HG02943 (cell line): Measurements from ENCODE around the gene B3GALT4.

Source experiments
- ATAC-seq: cut with Tn5 transposase; IDR thresholded peaks from one replicate; pipeline ENCODE4 v1.9.1; 2021; ENCODE audit warnings: mild to moderate bottlenecking, low read depth, moderate library complexity; ENCODE audit not compliant: unreplicated experiment

B3GALT4 gene

GRCh38 chr6:33313105-33313708 is 36.3 kb downstream of the B3GALT4 start:
- no peak for ATAC-seq

GRCh38 chr6:33313709-33314514 is 37.0 kb downstream of the B3GALT4 start, which contains the start of gene TAPBP:
Gene TAPBP, minus strand, starts transcription at chr6:33314078. Its CDS starts 37 bp downstream, at chr6:33314041.
- ATAC-seq: no peak

GRCh38 chr6:33314515-33314942 is 37.6 kb downstream of the B3GALT4 start:
- ATAC-seq: no peak

GRCh38 chr6:33314943-33315792 is 38.2 kb downstream of the B3GALT4 start:
- ATAC-seq: no peak

- no peak for ATAC-seq
Measured at GRCh38 chr6:33315793-33316602, 39.1 kb downstream of the B3GALT4 start.

- no peak for ATAC-seq
Measured at GRCh38 chr6:33316603-33317418, 39.9 kb downstream of the B3GALT4 start.

GRCh38 chr6:33317419-33317668 is 40.4 kb downstream of the B3GALT4 start:
- ATAC-seq: no peak

GRCh38 chr6:33317669-33318425 is 40.9 kb downstream of the B3GALT4 start, which contains the start of gene ZBTB22:
Gene ZBTB22, minus strand, starts transcription at chr6:33317744. Its CDS starts 828 bp downstream, at chr6:33316916.
- peak; percentile 45 for ATAC-seq

- no peak for ATAC-seq
Measured at GRCh38 chr6:33318426-33319073, 41.6 kb downstream of the B3GALT4 start.

GRCh38 chr6:33319939-33320314 is 43.0 kb downstream of the B3GALT4 start:
- ATAC-seq: no peak

- ATAC-seq: no peak
Measured at GRCh38 chr6:33320315-33321181, 43.6 kb downstream of the B3GALT4 start.

- ATAC-seq: no peak
Measured at GRCh38 chr6:33321227-33321626, 44.3 kb downstream of the B3GALT4 start.

GRCh38 chr6:33323623-33323948 is 46.7 kb downstream of the B3GALT4 start:
- ATAC-seq: peak; percentile 4

GRCh38 chr6:33324125-33324524 is 47.2 kb downstream of the B3GALT4 start:
- no peak for ATAC-seq
